GM12891 (cell line): Measurements from ENCODE around the gene C1orf94. TPM values are rescaled to one million over a fixed set of nuclear protein-coding genes. Genes with fewer than 3 reads are reported as not detected.

Source experiments
- DNase-seq: peaks from one replicate; pipeline ENCODE4 v3.0.0; 2011; ENCODE audit warnings: low spot score; ENCODE audit not compliant: insufficient read length
- FAIRE-seq: peaks from 2 replicates; lab custom pipeline; 2011; peaks lifted over from hg19 to GRCh38; lab: Jason Lieb, UNC
- PAX5 ChIP-seq: IDR thresholded peaks from 2 replicates; pipeline ENCODE4 v1.6.1; 2011; ENCODE audit warnings: low read length, moderate library complexity, mild to moderate bottlenecking; ENCODE audit not compliant: insufficient read depth, severe bottlenecking
- POLR2A ChIP-seq: IDR thresholded peaks from 2 replicates; pipeline ENCODE4 v1.6.1; 2011; ENCODE audit warnings: low read depth, low read length, control low read depth
- POLR2AphosphoS5 ChIP-seq: IDR thresholded peaks from 2 replicates; pipeline ENCODE4 v1.6.1; 2011; ENCODE audit warnings: low read depth, low read length, control low read depth
- POU2F2 ChIP-seq: IDR thresholded peaks from 2 replicates; pipeline ENCODE4 v1.6.1; 2011; ENCODE audit warnings: low read depth, mild to moderate bottlenecking, control low read depth, low read length, moderate library complexity
- SPI1 ChIP-seq: IDR thresholded peaks from 2 replicates; pipeline ENCODE4 v1.6.1; 2011; ENCODE audit warnings: low read depth, low read length, control low read depth
- TAF1 ChIP-seq: IDR thresholded peaks from 2 replicates; pipeline ENCODE4 v1.6.1; 2011; ENCODE audit warnings: low read depth, low read length, control low read depth
- polyA plus RNA-seq: library from polyadenylated mRNA; unstranded; fragments of >200 nt; gene quantifications from one replicate; pipeline ENCODE4 v1.2.1, GENCODE V29; 2012; ENCODE audit warnings: low read depth, missing spikeins, inconsistent platforms; ENCODE audit not compliant: missing spikeins

C1orf94 gene, protein sequence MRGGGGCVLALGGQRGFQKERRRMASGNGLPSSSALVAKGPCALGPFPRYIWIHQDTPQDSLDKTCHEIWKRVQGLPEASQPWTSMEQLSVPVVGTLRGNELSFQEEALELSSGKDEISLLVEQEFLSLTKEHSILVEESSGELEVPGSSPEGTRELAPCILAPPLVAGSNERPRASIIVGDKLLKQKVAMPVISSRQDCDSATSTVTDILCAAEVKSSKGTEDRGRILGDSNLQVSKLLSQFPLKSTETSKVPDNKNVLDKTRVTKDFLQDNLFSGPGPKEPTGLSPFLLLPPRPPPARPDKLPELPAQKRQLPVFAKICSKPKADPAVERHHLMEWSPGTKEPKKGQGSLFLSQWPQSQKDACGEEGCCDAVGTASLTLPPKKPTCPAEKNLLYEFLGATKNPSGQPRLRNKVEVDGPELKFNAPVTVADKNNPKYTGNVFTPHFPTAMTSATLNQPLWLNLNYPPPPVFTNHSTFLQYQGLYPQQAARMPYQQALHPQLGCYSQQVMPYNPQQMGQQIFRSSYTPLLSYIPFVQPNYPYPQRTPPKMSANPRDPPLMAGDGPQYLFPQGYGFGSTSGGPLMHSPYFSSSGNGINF
- not detected for polyA plus RNA-seq

DNA sequence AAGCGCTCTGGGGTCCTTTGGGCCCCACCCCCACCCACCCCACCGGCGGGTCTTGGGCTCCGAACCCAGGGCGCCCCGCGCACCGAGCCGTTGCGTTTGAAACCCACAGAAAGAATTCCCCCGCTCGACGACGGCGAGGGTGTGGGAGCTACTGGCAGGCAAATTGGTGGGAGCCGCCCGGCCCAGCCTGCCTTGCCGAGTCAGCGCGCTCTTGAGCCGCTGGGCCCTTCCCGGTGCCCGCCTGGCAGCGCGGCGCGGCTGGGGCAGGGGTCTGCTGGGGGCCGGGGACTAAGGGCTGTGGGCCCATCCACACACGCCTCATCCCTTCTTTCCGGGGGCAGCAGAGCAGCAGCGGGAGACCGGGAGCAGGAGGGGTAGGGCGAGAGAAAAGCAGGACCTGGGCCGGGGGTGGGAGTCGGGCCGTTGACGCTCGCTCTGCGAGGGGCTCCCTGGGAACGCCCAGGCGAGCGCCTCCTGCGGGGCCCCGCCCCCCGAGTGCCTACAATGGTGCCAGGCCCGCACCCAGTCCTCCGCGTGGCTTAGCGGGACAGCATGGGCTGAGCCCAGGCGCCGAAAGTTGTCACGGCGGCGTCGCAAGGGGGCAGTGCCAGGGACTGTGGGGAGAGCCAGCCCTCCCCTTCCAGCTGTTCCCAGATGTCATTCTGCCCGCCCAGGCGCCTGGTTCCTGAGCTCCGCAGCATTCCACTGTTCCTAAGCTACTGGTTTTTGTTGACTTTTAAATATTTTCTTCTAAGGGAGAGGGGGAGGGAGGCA, at the start of gene C1orf94:
Gene C1orf94, plus strand, starts transcription at position 78 of the 774 bp plus-strand sequence. CDS start 883 bp downstream, outside the sequence.
- FAIRE-seq (no peak), DNase-seq (no peak)
- TF ChIP-seq POU2F2 (no peak), TAF1 (no peak), PAX5 (no peak), POLR2AphosphoS5 (no peak), SPI1 (no peak), POLR2A (no peak)

DNA sequence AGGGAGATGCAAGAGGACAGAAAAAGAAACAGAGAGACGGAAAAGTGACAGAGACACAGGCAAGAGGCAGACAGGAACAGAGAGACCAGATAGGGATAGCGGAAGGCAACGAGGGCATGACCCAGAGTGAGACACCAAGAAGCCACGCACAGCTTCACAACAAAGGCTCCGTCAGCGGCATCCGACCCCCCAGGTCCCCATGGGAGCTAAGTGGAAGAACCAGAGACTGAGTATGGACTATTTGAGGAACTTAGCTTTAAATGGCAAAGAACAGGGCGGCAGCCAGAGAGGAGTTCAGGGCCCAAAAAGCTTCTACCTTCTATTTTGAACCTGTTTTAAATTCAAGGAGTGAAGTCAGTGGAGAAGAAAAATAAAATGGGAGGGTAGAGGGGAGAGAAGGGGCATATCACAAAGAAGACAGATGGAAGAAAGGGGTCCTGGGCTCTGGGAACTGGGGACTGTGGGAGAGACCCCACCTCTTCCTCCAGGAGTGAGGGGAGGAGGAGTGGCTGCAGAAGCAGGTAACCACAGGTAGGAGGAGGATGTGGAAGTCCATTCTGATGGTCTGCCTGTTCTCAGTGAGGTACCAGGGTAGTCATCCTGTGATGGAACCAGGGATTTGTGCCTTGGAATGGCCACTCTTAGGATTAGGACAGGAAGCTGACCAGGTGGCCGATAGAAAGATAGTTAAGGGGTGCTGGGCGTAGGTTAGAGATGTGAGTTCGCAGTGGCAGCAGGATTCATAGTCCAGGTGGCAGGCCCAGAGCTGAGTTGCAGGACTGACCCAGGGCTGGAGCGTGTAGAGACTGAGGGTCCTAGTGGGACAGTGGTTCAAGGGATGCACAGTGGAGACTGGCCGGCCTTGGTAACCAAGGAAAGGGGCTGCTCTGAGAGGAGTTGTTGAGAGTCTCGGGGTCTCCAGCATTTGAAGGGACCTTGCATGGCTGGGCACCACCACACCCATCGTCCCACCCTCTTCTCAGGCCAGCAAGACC, 49.4 kb upstream of the C1orf94 start:
- FAIRE-seq (no peak), DNase-seq (no peak)
- TF ChIP-seq TAF1 (no peak), SPI1 (no peak), POLR2AphosphoS5 (no peak), PAX5 (no peak), POU2F2 (no peak), POLR2A (no peak)

DNA sequence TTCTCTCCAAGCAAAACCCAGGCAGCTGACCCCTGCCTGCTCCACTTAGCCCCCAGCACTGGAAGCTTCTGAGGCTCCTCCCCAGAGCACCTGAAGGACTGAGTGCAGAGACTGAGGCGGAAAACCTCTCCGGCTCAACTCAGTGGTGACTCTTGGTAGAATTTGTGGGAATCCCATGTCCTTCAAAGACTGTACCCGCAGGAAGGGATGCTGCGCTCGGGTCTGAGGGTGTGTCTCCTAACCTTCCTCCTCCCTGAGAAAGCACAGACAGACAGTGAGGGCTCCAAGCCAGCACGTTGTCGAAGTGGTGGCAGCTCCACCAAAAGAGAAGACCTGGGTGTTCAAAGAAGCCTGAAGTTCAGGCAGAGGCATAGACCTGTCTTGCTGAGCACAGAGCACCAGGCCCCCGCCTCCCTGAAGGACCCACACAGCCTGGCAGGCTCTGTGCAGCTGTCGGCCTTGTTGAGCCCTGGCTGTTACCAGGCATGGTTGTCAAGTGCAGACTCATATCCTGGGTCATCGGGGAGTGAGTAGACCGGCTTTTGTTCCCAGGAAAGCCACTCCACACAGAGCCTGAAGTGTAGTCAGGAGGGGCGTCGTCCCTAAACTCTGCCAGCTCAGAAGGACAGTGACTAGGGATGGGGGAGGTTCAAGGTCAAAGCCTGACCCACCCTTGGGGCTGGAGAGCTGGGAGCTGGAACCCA, 48.4 kb upstream of the C1orf94 start:
- TF ChIP-seq TAF1 (no peak), PAX5 (no peak), SPI1 (no peak), POU2F2 (no peak), POLR2AphosphoS5 (no peak), POLR2A (no peak)
- DNase-seq (no peak), FAIRE-seq (no peak)

DNA sequence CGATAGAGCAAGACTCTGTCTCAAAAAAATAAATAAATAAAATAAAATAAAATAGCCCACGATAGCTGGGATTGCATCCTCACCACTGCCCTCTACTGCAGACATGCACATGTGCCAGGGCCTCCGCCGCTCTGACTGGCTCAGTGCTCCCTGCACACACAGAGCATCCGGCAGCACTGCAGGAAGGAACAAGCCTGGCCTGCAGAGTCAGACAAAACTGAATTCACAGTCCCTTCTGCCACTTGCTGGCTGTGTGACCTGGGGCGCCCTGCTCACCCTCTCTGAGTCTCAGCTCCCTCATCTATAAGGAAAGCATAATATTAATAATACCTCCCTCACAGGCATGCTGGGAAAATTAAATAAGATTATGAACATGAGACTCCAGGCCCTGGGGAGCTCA, 47.1 kb upstream of the C1orf94 start:
- FAIRE-seq = no peak
- no peak for DNase-seq
- TF ChIP-seq POU2F2 = no peak
- TF ChIP-seq PAX5 = no peak
- TF ChIP-seq POLR2AphosphoS5 = no peak
- no peak for TF ChIP-seq SPI1
- no peak for TF ChIP-seq POLR2A
- no peak for TF ChIP-seq TAF1

DNA sequence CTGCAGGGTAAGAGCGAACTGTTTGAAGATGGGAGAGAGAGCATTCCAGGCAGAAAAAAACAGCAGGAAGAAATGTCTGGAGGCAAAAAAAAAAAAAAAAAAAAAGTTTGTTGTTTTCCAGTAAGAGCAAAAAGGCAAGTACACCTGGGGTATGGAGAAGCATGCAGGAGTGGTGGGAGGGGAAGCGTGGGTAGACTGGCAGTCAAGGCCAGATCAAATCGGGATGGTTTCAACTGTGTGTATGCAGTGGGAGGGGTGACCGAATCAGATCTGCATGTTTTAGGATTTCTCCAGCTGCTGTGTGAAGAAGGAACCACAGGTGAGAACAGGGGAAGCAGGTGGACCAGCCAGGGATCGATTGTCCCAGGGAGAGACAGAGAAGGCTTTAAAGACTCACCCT, 46.4 kb upstream of the C1orf94 start:
- no peak for TF ChIP-seq PAX5
- no peak for TF ChIP-seq POLR2A
- no peak for TF ChIP-seq TAF1
- TF ChIP-seq POU2F2 = no peak
- TF ChIP-seq POLR2AphosphoS5 = no peak
- TF ChIP-seq SPI1 = no peak
- no peak for FAIRE-seq
- DNase-seq = no peak

DNA sequence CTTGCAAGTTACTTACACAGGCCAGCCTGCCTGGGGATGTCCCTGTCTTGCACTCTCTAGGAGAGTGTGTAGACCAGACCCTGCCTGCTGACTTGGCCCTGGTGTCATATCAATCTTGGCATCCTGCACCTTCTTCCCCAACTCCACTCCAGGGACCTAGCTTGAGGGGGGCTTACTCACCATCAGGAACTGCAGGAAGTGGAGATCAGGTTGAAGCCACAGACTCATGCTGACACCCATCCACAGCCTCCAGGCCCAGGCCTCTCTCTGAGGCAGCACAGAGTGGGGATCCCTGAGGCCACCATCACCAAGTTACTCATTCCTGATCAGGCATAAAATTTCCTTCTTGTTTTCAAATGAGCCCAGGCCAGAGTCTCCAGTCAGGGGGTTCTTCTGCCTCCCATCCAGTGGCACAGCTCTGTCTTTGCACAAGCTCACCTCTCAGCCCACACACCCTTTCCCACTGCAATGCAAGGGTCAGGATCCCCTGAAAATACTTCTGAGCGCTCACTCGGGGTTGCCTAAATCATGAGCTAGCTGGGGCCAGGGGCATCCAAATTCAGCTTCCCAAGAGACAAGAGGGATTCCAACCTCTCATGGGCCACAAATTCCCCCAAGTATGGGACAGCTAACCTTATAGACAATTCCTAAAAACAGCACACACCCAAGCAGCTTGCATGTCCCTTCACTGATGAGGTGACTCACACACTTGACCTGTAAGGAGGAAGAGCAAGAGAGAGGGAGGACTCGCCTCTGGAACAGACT, 45.1 kb upstream of the C1orf94 start:
- DNase-seq (no peak), FAIRE-seq (no peak)
- no peak for TF ChIP-seq PAX5
- TF ChIP-seq SPI1 = no peak
- TF ChIP-seq POLR2A = no peak
- no peak for TF ChIP-seq POU2F2
- no peak for TF ChIP-seq POLR2AphosphoS5
- no peak for TF ChIP-seq TAF1

DNA sequence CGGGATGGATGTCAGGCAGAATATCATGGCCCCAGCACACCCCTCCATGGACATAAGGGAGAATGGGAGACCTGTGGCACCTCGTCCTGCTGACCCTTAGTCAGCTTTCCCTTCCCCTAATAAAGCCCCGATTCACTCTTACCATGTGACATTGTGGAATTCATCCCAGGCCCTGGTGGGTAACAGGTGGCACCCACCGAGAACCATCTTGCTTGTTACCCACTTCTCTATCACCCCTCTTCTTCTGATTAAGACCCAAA, 44.6 kb upstream of the C1orf94 start:
- DNase-seq (no peak), FAIRE-seq (no peak)
- TF ChIP-seq PAX5 (no peak), POU2F2 (no peak), POLR2AphosphoS5 (no peak), POLR2A (no peak), SPI1 (no peak), TAF1 (no peak)

DNA sequence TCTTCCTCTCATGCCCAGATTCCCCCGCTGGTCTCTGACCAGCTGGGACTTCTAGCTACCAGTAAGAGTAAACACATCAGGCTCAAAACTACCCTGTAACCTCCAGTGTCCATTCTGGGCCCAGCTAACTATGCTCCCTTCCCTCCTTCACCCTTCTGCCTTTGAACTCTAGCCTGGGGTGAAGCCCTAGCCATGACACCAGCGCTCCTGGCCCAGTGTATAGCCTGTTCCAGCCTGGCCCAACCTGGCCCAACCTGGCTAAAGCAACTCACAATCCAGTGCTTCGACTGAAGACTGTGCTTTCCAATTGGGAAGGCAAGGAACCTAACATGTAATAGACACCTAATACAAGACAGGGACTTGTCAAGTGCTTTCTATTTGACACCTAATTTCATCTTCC, 39.3 kb upstream of the C1orf94 start:
- no peak for TF ChIP-seq POLR2AphosphoS5
- TF ChIP-seq TAF1 = no peak
- TF ChIP-seq POU2F2 = no peak
- TF ChIP-seq PAX5 = no peak
- TF ChIP-seq POLR2A = no peak
- no peak for TF ChIP-seq SPI1
- no peak for DNase-seq
- no peak for FAIRE-seq
